Suprapubic skin (tissue), 4 donors: ENCODE data around the gene ARMC10. TPM values are rescaled to one million over a fixed set of nuclear protein-coding genes. Genes with fewer than 3 reads are reported as not detected.

Experiments used
- DNase-seq, 2 donors: peaks; one replicate each; pipeline ENCODE4 v3.0.0-alpha.2; 2019; ENCODE audit warnings: low spot score in 2 of 2
- H3K27ac ChIP-seq: fragments of 200-600 bp; sonication (generic); one replicate; pipeline ENCODE4 v1.5.1; 2019
- H3K27me3 ChIP-seq: fragments of 200-600 bp; sonication (generic); one replicate; pipeline ENCODE4 v1.5.1; 2019
- H3K36me3 ChIP-seq: fragments of 200-600 bp; sonication (generic); one replicate; pipeline ENCODE4 v1.5.1; 2019
- H3K4me1 ChIP-seq: fragments of 200-600 bp; sonication (generic); one replicate; pipeline ENCODE4 v1.5.1; 2019
- H3K4me3 ChIP-seq: fragments of 200-600 bp; sonication (generic); one replicate; pipeline ENCODE4 v1.5.1; 2019; ENCODE audit warnings: mild to moderate bottlenecking
- H3K9me3 ChIP-seq: fragments of 200-600 bp; sonication (generic); one replicate; pipeline ENCODE4 v1.5.1; 2019
- CTCF ChIP-seq, 2 donors: fragments of 200-600 bp in 1 of 2; fragments of 450-650 bp in 1 of 2; sonication (generic) in 1 of 2; IDR thresholded peaks; one replicate each; pipeline ENCODE4 v1.5.1; 2016 to 2019; ENCODE audit warnings: antibody characterized with exemption in 2 of 2, mild to moderate bottlenecking in 1 of 2, moderate library complexity in 1 of 2
- EP300 ChIP-seq: sonication (generic); formaldehyde crosslinking; IDR thresholded peaks from one replicate; pipeline ENCODE4 v1.6.1; 2017; ENCODE audit warnings: antibody characterized with exemption
- POLR2A ChIP-seq, 2 donors: fragments of 450-650 bp; IDR thresholded peaks; one replicate each; pipeline ENCODE4 v1.6.1; 2017; ENCODE audit warnings: antibody characterized with exemption in 2 of 2, mild to moderate bottlenecking in 2 of 2, moderate library complexity in 2 of 2
- POLR2AphosphoS5 ChIP-seq, 3 donors: sonication (generic); formaldehyde crosslinking; IDR thresholded peaks; one replicate each; pipeline ENCODE4 v1.6.1; 2017; ENCODE audit warnings: antibody characterized with exemption in 3 of 3
- WGBS: methylation state at CpG from one replicate; pipeline ENCODE4 v1.1.5; 2018; 5-methylcytosine and 5-hydroxymethylcytosine counted together
- total RNA-seq, 4 donors: library from RNA; depleted of rRNA; stranded (reverse); fragments of >200 nt; gene quantifications; one replicate each; pipeline ENCODE4 v1.1.0, GENCODE V29; 2016

Gene ARMC10
- total RNA-seq, 4 donors from 2014 or later, result 37.2 to 60.0 (median 50.0) TPM

GRCh38 chr7:103127006-103127405 is 52.1 kb downstream of the ARMC10 start:
- TF ChIP-seq POLR2AphosphoS5 (IDR thresholded peaks at IDR 0.05) (no peak), POLR2A (IDR thresholded peaks at IDR 0.05) (no peak), CTCF (IDR thresholded peaks at IDR 0.05) (no peak), EP300 (no peak)
- Histone ChIP-seq H3K9me3 (no peaks in the 10 kb centered on the region), H3K36me3 (peaks cover 15% of the 10 kb centered on the region), H3K4me3 (no peak overlapping the region), H3K27me3 (no peaks in the 10 kb centered on the region), H3K27ac (no peak overlapping the region), H3K4me1 (peaks cover 2% of the 10 kb centered on the region)
- 62% methylated on average over 2 of the region's 2 CpGs for WGBS
- DNase-seq, result no peak

- TF ChIP-seq POLR2A (IDR thresholded peaks at IDR 0.05), result no peak
- TF ChIP-seq CTCF (IDR thresholded peaks at IDR 0.05), result no peak
- TF ChIP-seq POLR2AphosphoS5 (IDR thresholded peaks at IDR 0.05), result no peak
- TF ChIP-seq EP300, result no peak
- Histone ChIP-seq H3K27ac (no peak overlapping the region), H3K4me1 (peaks cover 16% of the 10 kb centered on the region), H3K9me3 (no peaks in the 10 kb centered on the region), H3K27me3 (no peaks in the 10 kb centered on the region), H3K36me3 (peaks cover 12% of the 10 kb centered on the region), H3K4me3 (no peak overlapping the region)
- 60% methylated on average over 6 of the region's 6 CpGs for WGBS
- no peak for DNase-seq
Measured at GRCh38 chr7:103129702-103130549, 55.0 kb downstream of the ARMC10 start.

- Histone ChIP-seq H3K9me3 (no peaks in the 10 kb centered on the region), H3K4me1 (peaks cover 25% of the 10 kb centered on the region), H3K27ac (no peak overlapping the region), H3K4me3 (no peak overlapping the region), H3K36me3 (peaks cover 12% of the 10 kb centered on the region), H3K27me3 (no peaks in the 10 kb centered on the region)
- TF ChIP-seq POLR2A (IDR thresholded peaks at IDR 0.05) (no peak), POLR2AphosphoS5 (IDR thresholded peaks at IDR 0.05) (no peak), CTCF (IDR thresholded peaks at IDR 0.05) (no peak), EP300 (no peak)
- 69% methylated on average over 9 of the region's 9 CpGs for WGBS
- DNase-seq, result no peak
Measured at GRCh38 chr7:103130901-103131624, 56.1 kb downstream of the ARMC10 start.

GRCh38 chr7:103132995-103133688 is 58.2 kb downstream of the ARMC10 start:
- no peaks in the 10 kb centered on the region for H3K27me3 ChIP-seq
- peaks cover 25% of the 10 kb centered on the region for H3K4me1 ChIP-seq
- H3K4me3 ChIP-seq, result no peak overlapping the region
- TF ChIP-seq POLR2A (IDR thresholded peaks at IDR 0.05) (no peak), POLR2AphosphoS5 (IDR thresholded peaks at IDR 0.05) (no peak), EP300 (no peak), CTCF (IDR thresholded peaks at IDR 0.05) (no peak)
- peaks cover 2% of the 10 kb centered on the region for H3K36me3 ChIP-seq
- no peak overlapping the region for H3K27ac ChIP-seq
- DNase-seq, result no peak
- H3K9me3 ChIP-seq, result no peaks in the 10 kb centered on the region
- 75% methylated on average over 9 of the region's 9 CpGs for WGBS
